ENCODE measurements around the gene ATAD3C. TPM values are rescaled to one million over a fixed set of nuclear protein-coding genes. Genes with fewer than 3 reads are reported as not detected.
"Not testable (repeated sequence)": the region's sequence is repeated elsewhere in the genome, so short reads cannot be mapped to it uniquely, and the experiment has no call there.

The ATAD3C gene
- total RNA-seq, 2 donors from 2014 or later: 0.49 to 0.87 TPM

GRCh38 chr1:1484976-1485750, 35.7 kb downstream of the ATAD3C start:
- ATAC-seq; DNase-seq; intact Hi-C loops (cut with DNase I, micrococcal nuclease): not testable (repeated sequence)

- intact Hi-C loops (cut with DNase I, micrococcal nuclease); ATAC-seq; DNase-seq: not testable (repeated sequence)
Observed at GRCh38 chr1:1485755-1486317, 36.3 kb downstream of the ATAD3C start.

GRCh38 chr1:1487701-1488100, 38.2 kb downstream of the ATAD3C start:
- intact Hi-C loops (cut with DNase I, micrococcal nuclease): no loop called here
- DNase-seq (no peak), ATAC-seq (no peak)

- DNase-seq: no peak
- ATAC-seq: no peak
- intact Hi-C loops (cut with DNase I, micrococcal nuclease): no loop called here
Observed at GRCh38 chr1:1489231-1489630, 39.7 kb downstream of the ATAD3C start.

- ATAC-seq (no peak), DNase-seq (no peak)
- intact Hi-C loops (cut with DNase I, micrococcal nuclease): no loop called here
Observed at GRCh38 chr1:1489861-1490260, 40.4 kb downstream of the ATAD3C start.

- intact Hi-C loops (cut with DNase I, micrococcal nuclease): no loop called here
- ATAC-seq: no peak
- DNase-seq: no peak
Observed at GRCh38 chr1:1490633-1491230, 41.2 kb downstream of the ATAD3C start.

GRCh38 chr1:1491601-1492000, 42.1 kb downstream of the ATAD3C start:
- ATAC-seq: no peak
- DNase-seq: no peak
- intact Hi-C loops (cut with DNase I, micrococcal nuclease): no loop called here

GRCh38 chr1:1494311-1494710, 44.8 kb downstream of the ATAD3C start:
- DNase-seq; ATAC-seq; intact Hi-C loops (cut with DNase I, micrococcal nuclease): not testable (repeated sequence)

- ATAC-seq; intact Hi-C loops (cut with DNase I, micrococcal nuclease): not testable (repeated sequence)
Observed at GRCh38 chr1:1495461-1495975, 46.0 kb downstream of the ATAD3C start.

GRCh38 chr1:1504777-1505365, 55.4 kb downstream of the ATAD3C start:
- intact Hi-C loops (cut with DNase I, micrococcal nuclease): loop anchor here in 1 of 2 donors (5.0 kb wide), 1 partner anchor 63 kb away; no protein-coding TSS in a partner anchor
- ATAC-seq: peak; percentile 73
- DNase-seq: peak; percentile 75 to 81

More at GRCh38 chr1:1495461-1495975, 46.0 kb downstream of the ATAD3C start:
- DNase-seq: not testable (repeated sequence)

- peak; percentile 79 for ATAC-seq
- peak; percentile 56 to 65 for DNase-seq
- intact Hi-C loops (cut with DNase I, micrococcal nuclease): not testable (repeated sequence)
Observed at GRCh38 chr1:1505366-1505798, 55.9 kb downstream of the ATAD3C start.

GRCh38 chr1:1505801-1506200, 56.3 kb downstream of the ATAD3C start:
- ATAC-seq; intact Hi-C loops (cut with DNase I, micrococcal nuclease); DNase-seq: not testable (repeated sequence)

GRCh38 chr1:1507305-1507704, 57.8 kb downstream of the ATAD3C start:
- ATAC-seq (no peak), DNase-seq (no peak)
- intact Hi-C loops (cut with DNase I, micrococcal nuclease): no loop called here

GRCh38 chr1:1508775-1509464, 59.4 kb downstream of the ATAD3C start:
- DNase-seq; ATAC-seq; intact Hi-C loops (cut with DNase I, micrococcal nuclease): not testable (repeated sequence)

GRCh38 chr1:1509465-1509850, 60.0 kb downstream of the ATAD3C start:
- ATAC-seq; intact Hi-C loops (cut with DNase I, micrococcal nuclease); DNase-seq: not testable (repeated sequence)

GRCh38 chr1:1510912-1511532, 61.5 kb downstream of the ATAD3C start:
- peak; percentile 13 to 56 for DNase-seq
- intact Hi-C loops (cut with DNase I, micrococcal nuclease): no loop called here
- peak; percentile 5 for ATAC-seq

GRCh38 chr1:1511533-1512285, 62.2 kb downstream of the ATAD3C start, which contains the start of gene ATAD3A:
TSS of gene ATAD3A (plus strand) at chr1:1512162. CDS start at chr1:1512269, 107 bp downstream.
- peak; percentile 97 for ATAC-seq
- peak; percentile 98 to 99 for DNase-seq
- intact Hi-C loops (cut with DNase I, micrococcal nuclease): no loop called here
